HCT116 (cell line): ENCODE data around the gene TOR2A.

Experiments
- POLR2A ChIP-seq: IDR thresholded peaks from 2 replicates; pipeline ENCODE4 v1.7.0; 2011; ENCODE audit warnings: borderline replicate concordance; ENCODE audit not compliant: insufficient read depth, insufficient read length; ENCODE audit errors: extremely low read depth
- ZFX ChIP-seq: fragments of 450-650 bp; IDR thresholded peaks from 2 replicates; pipeline ENCODE4 v1.6.1; 2017
- TF ChIP-seq, protein P1 (sequence below), 3 experiments: fragments of 200-600 bp in 1 of 3; sonication (generic) in 1 of 3; IDR thresholded peaks in 2 of 3; conservative IDR thresholded peaks in 1 of 3; 2 replicates each; pipeline ENCODE4 v1.5.1; 2012 to 2017; ENCODE audit warnings: low read depth in 2 of 3, low read length in 2 of 3, antibody characterized with exemption in 1 of 3, borderline replicate concordance in 1 of 3, control low read depth in 1 of 3, mild to moderate bottlenecking in 1 of 3, mixed read lengths in 1 of 3, mixed run types in 1 of 3, moderate library complexity in 1 of 3; ENCODE audit not compliant: insufficient read depth in 1 of 3

DNA sequence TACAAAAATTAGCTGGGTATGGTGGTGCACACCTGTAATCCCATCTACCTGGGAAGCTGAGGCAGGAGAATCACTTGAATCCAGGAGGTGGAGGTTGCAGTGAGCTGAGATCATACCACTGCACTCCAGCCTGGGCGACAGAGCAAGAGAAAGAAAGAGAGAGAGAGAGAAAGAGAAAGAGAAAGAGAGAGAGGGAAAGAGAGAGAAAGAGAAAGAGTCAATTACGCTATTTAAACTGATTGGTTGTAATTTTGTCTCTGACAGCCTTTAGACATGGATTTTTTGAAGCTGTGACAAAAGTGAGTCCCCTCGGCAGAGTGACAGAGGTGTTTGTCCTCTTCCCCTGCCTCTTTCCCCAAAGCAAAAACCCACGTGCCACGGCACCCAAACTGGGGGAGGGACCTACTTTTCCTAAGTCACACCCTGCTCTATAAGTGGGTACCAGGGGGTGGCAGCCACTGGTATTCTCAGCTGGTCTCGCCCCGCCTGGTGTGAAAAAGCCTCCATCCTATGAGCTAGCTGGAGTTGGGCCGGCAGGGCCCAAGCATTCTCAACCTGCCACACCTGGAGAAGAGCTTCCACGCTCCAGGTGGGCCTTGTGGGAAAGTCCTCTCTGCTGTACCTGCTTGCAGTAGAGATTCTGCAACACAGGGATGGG lies 31.7 kb downstream of the TOR2A start:
- TF ChIP-seq POLR2A (no peak), ZFX (no peak)
- TF ChIP-seq, protein P1, sequence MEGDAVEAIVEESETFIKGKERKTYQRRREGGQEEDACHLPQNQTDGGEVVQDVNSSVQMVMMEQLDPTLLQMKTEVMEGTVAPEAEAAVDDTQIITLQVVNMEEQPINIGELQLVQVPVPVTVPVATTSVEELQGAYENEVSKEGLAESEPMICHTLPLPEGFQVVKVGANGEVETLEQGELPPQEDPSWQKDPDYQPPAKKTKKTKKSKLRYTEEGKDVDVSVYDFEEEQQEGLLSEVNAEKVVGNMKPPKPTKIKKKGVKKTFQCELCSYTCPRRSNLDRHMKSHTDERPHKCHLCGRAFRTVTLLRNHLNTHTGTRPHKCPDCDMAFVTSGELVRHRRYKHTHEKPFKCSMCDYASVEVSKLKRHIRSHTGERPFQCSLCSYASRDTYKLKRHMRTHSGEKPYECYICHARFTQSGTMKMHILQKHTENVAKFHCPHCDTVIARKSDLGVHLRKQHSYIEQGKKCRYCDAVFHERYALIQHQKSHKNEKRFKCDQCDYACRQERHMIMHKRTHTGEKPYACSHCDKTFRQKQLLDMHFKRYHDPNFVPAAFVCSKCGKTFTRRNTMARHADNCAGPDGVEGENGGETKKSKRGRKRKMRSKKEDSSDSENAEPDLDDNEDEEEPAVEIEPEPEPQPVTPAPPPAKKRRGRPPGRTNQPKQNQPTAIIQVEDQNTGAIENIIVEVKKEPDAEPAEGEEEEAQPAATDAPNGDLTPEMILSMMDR (IDR thresholded peaks at IDR 0.05 in 2 of 3, conservative IDR thresholded peaks at IDR 0.05 in 1 of 3; ENCODE audit: borderline replicate concordance in 1 of 3, insufficient read depth in 1 of 3, low read depth in 2 of 3, low read length in 2 of 3) = no peak
